Parathyroid adenoma (tissue), 2 donors: ENCODE results near the gene SOX13.

Experiments
- H2AFZ ChIP-seq: fragments of 300-600 bp; sonication (generic); one replicate; pipeline ENCODE4 v1.7.0; 2017; ENCODE audit warnings: antibody characterized with exemption, mild to moderate bottlenecking
- H3K27ac ChIP-seq: fragments of 300-600 bp; sonication (generic); one replicate; pipeline ENCODE4 v1.7.0; 2017
- H3K27me3 ChIP-seq: fragments of 300-600 bp; sonication (generic); one replicate; pipeline ENCODE4 v1.7.0; 2017; ENCODE audit warnings: low read length; ENCODE audit not compliant: control insufficient read depth, insufficient read depth
- H3K36me3 ChIP-seq: fragments of 300-600 bp; sonication (generic); one replicate; pipeline ENCODE4 v1.7.0; 2017; ENCODE audit warnings: low read length; ENCODE audit not compliant: control insufficient read depth, insufficient read depth
- H3K4me1 ChIP-seq: fragments of 300-600 bp; sonication (generic); one replicate; pipeline ENCODE4 v1.7.0; 2017; ENCODE audit warnings: control low read depth
- H3K4me2 ChIP-seq: fragments of 300-600 bp; sonication (generic); one replicate; pipeline ENCODE4 v1.7.0; 2017; ENCODE audit warnings: low read length
- H3K4me3 ChIP-seq: fragments of 300-600 bp; sonication (generic); one replicate; pipeline ENCODE4 v1.7.0; 2017; ENCODE audit warnings: low read depth, low read length
- H3K79me2 ChIP-seq: fragments of 300-600 bp; sonication (generic); one replicate; pipeline ENCODE4 v1.7.0; 2017; ENCODE audit warnings: control low read depth
- H3K9ac ChIP-seq: fragments of 300-600 bp; sonication (generic); one replicate; pipeline ENCODE4 v1.7.0; 2017; ENCODE audit warnings: mild to moderate bottlenecking
- H3K9me3 ChIP-seq: fragments of 300-600 bp; sonication (generic); one replicate; pipeline ENCODE4 v1.7.0; 2017; ENCODE audit warnings: low read length; ENCODE audit not compliant: control insufficient read depth
- TF ChIP-seq, protein P1 (sequence below): fragments of 300-600 bp; sonication (generic); IDR thresholded peaks from one replicate; pipeline ENCODE4 v1.7.0; 2017; ENCODE audit warnings: antibody characterized with exemption, mild to moderate bottlenecking
- donor health status: primary hyperparathyroidism.

SOX13 gene

DNA sequence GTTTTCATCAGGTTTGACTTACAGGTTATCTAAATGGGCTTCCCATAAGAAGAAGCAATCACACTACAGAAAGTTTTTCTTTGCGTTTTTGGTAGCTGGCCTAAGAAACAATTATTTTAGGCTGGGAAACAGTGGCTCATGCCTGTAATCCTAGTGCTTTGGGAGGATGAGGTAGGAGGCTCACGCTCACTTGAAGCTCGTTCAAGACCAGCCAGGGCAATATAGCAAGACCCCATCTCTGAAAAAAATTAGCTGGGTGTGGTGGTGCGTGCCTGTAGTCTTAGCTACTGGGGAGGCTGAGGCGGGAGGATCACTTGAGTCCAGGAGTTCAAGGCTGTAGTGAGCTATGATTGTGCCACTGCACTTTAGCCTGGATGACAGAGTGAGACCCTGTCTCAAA lies 94.8 kb downstream of the SOX13 start:
- H2AFZ ChIP-seq = no peak overlapping the region
- no peaks in the 10 kb centered on the region for H3K79me2 ChIP-seq
- H3K27me3 ChIP-seq = no peaks in the 10 kb centered on the region
- no peaks in the 10 kb centered on the region for H3K36me3 ChIP-seq
- H3K9ac ChIP-seq = no peak overlapping the region
- TF ChIP-seq, protein P1, sequence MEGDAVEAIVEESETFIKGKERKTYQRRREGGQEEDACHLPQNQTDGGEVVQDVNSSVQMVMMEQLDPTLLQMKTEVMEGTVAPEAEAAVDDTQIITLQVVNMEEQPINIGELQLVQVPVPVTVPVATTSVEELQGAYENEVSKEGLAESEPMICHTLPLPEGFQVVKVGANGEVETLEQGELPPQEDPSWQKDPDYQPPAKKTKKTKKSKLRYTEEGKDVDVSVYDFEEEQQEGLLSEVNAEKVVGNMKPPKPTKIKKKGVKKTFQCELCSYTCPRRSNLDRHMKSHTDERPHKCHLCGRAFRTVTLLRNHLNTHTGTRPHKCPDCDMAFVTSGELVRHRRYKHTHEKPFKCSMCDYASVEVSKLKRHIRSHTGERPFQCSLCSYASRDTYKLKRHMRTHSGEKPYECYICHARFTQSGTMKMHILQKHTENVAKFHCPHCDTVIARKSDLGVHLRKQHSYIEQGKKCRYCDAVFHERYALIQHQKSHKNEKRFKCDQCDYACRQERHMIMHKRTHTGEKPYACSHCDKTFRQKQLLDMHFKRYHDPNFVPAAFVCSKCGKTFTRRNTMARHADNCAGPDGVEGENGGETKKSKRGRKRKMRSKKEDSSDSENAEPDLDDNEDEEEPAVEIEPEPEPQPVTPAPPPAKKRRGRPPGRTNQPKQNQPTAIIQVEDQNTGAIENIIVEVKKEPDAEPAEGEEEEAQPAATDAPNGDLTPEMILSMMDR = no peak
- H3K27ac ChIP-seq = no peak overlapping the region
- no peak overlapping the region for H3K4me2 ChIP-seq
- no peak overlapping the region for H3K4me3 ChIP-seq
- no peaks in the 10 kb centered on the region for H3K4me1 ChIP-seq
- H3K9me3 ChIP-seq = no peaks in the 10 kb centered on the region

DNA sequence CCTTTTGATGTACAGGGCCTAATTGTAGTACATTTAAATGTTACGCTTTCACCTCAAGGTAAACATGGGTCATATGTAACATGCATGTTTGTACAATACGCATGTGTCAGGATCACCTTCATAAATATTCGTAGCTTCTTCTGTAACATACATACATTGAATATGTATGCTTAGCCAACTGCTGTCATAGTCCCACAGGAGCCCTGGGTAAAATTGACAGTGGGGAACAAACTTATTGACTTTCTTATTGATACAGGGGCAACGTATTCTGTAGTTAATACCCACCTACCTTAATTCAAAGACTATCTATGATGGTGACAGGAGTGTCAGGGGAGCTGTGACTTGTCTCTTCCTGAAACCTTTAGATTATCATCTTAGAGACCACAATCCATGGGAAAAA lies 96.9 kb downstream of the SOX13 start:
- H3K9ac ChIP-seq = no peak overlapping the region
- no peak overlapping the region for H3K4me3 ChIP-seq
- H3K79me2 ChIP-seq = no peaks in the 10 kb centered on the region
- H3K27ac ChIP-seq = no peak overlapping the region
- H3K4me2 ChIP-seq = no peak overlapping the region
- TF ChIP-seq, protein P1 = no peak
- no peaks in the 10 kb centered on the region for H3K36me3 ChIP-seq
- H3K27me3 ChIP-seq = no peaks in the 10 kb centered on the region
- H3K9me3 ChIP-seq = no peaks in the 10 kb centered on the region
- H2AFZ ChIP-seq = no peak overlapping the region
- H3K4me1 ChIP-seq = no peaks in the 10 kb centered on the region

DNA sequence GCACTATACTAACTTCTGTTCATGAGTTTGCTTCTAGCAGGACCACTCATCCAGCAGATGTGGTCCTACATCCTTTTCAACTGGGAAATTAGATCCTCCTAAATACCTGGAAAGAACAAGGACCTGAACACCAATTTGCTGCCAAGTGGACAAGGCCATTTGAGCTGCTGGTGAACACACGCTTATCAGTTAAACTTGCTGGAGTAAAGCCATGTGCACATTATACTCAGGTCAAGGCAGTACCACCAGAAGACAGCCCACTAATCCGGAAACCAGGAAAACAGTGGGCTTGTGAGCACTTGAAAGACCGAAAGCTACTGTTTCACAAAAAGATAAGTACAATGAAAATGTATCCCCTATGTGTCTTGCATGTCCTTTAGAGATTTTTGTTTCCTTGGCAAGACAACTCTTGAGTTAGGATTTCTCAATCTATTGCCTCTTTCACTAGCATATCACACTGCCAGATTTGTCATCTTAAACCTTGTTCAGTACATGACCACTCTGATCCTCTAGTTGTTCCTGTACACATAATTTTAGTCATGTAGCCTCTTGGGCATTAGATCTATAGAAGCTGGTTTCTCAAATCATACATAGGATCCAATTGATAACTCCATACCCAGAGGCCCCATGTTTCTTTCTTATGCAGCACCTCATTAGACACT lies 97.7 kb downstream of the SOX13 start:
- H3K27ac ChIP-seq = no peak overlapping the region
- no peaks in the 10 kb centered on the region for H3K36me3 ChIP-seq
- H3K4me1 ChIP-seq = no peaks in the 10 kb centered on the region
- H3K9me3 ChIP-seq = no peaks in the 10 kb centered on the region
- TF ChIP-seq, protein P1 = no peak
- no peak overlapping the region for H3K4me3 ChIP-seq
- H3K27me3 ChIP-seq = no peaks in the 10 kb centered on the region
- H3K79me2 ChIP-seq = no peaks in the 10 kb centered on the region
- H3K9ac ChIP-seq = no peak overlapping the region
- no peak overlapping the region for H3K4me2 ChIP-seq
- no peak overlapping the region for H2AFZ ChIP-seq

DNA sequence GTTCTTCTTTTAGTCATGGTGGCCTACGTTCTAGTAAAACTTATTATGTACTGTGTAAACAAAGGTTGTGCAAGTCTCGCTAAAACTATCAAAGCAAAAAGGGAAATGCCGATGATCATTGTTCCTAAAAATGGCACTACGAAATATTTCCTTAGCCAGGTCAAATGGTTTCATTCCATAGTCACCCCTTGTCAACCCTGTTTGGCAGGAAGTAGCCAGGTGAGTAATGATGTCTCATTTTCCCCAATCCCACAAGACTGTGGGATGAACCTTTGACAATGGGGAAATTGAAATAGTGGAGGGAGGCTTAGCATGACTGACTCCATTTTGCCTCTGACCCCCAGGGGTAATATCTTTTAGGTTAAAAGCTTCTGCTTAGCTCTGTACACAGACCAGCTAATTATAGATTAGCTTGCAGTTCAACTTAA lies 98.8 kb downstream of the SOX13 start:
- Histone ChIP-seq H3K79me2 (no peaks in the 10 kb centered on the region), H3K9ac (no peak overlapping the region), H2AFZ (no peak overlapping the region), H3K36me3 (no peaks in the 10 kb centered on the region), H3K27me3 (no peaks in the 10 kb centered on the region), H3K4me3 (no peak overlapping the region), H3K27ac (no peak overlapping the region), H3K9me3 (no peaks in the 10 kb centered on the region), H3K4me1 (no peaks in the 10 kb centered on the region), H3K4me2 (no peak overlapping the region)
- TF ChIP-seq, protein P1 = no peak

DNA sequence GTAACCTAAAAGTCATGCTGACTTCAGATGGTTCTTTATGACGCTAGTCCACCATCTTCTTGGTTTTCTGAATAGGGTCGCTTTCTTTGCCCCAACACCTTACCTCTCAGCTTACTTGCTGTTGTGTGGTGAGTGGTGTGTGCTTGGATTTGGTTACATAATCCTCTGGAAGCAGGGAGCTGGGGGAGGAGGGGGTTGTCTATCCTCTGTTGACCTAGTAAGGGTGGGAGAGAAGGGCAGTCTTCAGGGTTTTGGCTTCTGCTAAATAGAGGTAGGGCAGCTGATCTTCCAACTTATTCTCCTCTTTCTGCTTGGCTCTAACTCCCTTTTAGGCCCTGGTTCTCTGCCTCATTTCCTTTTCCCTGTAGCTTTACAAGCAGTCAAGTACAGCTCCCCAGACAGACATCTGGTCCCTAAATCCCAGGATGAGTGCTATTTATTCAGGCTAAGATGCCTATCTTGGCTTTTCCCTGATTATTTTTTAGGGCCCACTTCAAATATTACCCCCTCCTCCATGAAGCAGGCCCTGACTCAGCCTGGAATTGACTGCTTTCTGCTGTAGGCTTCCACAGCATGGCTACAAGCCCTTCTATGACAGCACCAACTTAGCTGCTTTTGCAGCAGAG lies 99.6 kb downstream of the SOX13 start:
- TF ChIP-seq, protein P1 = no peak

More for the DNA sequence above, 99.6 kb downstream of the SOX13 start:
- H3K4me2 ChIP-seq = no peak overlapping the region
- no peaks in the 10 kb centered on the region for H3K27me3 ChIP-seq
- no peak overlapping the region for H2AFZ ChIP-seq
- no peaks in the 10 kb centered on the region for H3K36me3 ChIP-seq
- no peaks in the 10 kb centered on the region for H3K4me1 ChIP-seq
- no peaks in the 10 kb centered on the region for H3K79me2 ChIP-seq
- H3K9ac ChIP-seq = no peak overlapping the region
- no peaks in the 10 kb centered on the region for H3K9me3 ChIP-seq
- no peak overlapping the region for H3K4me3 ChIP-seq
- H3K27ac ChIP-seq = no peak overlapping the region
